ENCODE data around the gene PIWIL4.
"Not testable (repeated sequence)": the region's sequence is repeated elsewhere in the genome, so short reads cannot be mapped to it uniquely, and the experiment has no call there.

The PIWIL4 gene

GRCh38 chr11:94543695-94544645 lies 23.2 kb upstream of the PIWIL4 start, which contains the start of gene FUT4:
FUT4 (plus strand) TSS chr11:94543921; CDS start chr11:94544134, 213 bp downstream.
- peak within 1 kb of the TSS; percentile 97 for H3K4me3 Mint-ChIP-seq
- H3K36me3 Mint-ChIP-seq: peaks cover 19% of the 10 kb centered on the region
- peak; percentile 91 for ATAC-seq
- peak; percentile 67 to 90 for DNase-seq (ENCODE audit: low spot score in 2 of 2)
- peak within 1 kb of the TSS; percentile 99 for H3K27ac Mint-ChIP-seq
- peaks cover 37% of the 10 kb centered on the region for H3K4me1 Mint-ChIP-seq
- H3K9me3 Mint-ChIP-seq: no peaks in the 10 kb centered on the region

- ATAC-seq: peak; percentile 17
- H3K4me1 Mint-ChIP-seq: peaks cover 37% of the 10 kb centered on the region
- H3K9me3 Mint-ChIP-seq: no peaks in the 10 kb centered on the region
- peak overlapping the region; percentile 58 for H3K27ac Mint-ChIP-seq
- peaks cover 19% of the 10 kb centered on the region for H3K36me3 Mint-ChIP-seq
- DNase-seq (ENCODE audit: low spot score in 2 of 2): no peak
- peak overlapping the region; percentile 97 for H3K4me3 Mint-ChIP-seq
Measured at GRCh38 chr11:94544646-94545263, 22.4 kb upstream of the PIWIL4 start.

GRCh38 chr11:94545264-94546161 lies 21.7 kb upstream of the PIWIL4 start:
- Mint-ChIP-seq H3K4me3 (peak overlapping the region; percentile 97), H3K9me3 (no peaks in the 10 kb centered on the region), H3K27ac (peak overlapping the region; percentile 58), H3K4me1 (peaks cover 44% of the 10 kb centered on the region), H3K36me3 (peaks cover 19% of the 10 kb centered on the region)
- DNase-seq (ENCODE audit: low spot score in 2 of 2) (peak in 1 of 2 donors; percentile 9), ATAC-seq (no peak)

GRCh38 chr11:94546162-94546470 lies 21.1 kb upstream of the PIWIL4 start:
- Mint-ChIP-seq H3K4me3 (peak overlapping the region; percentile 97), H3K4me1 (peaks cover 46% of the 10 kb centered on the region), H3K27ac (peak overlapping the region; percentile 58), H3K36me3 (peaks cover 19% of the 10 kb centered on the region), H3K9me3 (no peaks in the 10 kb centered on the region)
- ATAC-seq: no peak
- DNase-seq (ENCODE audit: low spot score in 2 of 2): no peak

- Mint-ChIP-seq H3K36me3 (peaks cover 19% of the 10 kb centered on the region), H3K27ac (no peak overlapping the region), H3K9me3 (no peaks in the 10 kb centered on the region), H3K4me1 (peaks cover 46% of the 10 kb centered on the region), H3K4me3 (peak overlapping the region; percentile 97)
- no peak for DNase-seq (ENCODE audit: low spot score in 2 of 2)
- no peak for ATAC-seq
Measured at GRCh38 chr11:94546886-94547285, 20.3 kb upstream of the PIWIL4 start.

GRCh38 chr11:94549146-94549545 lies 18.0 kb upstream of the PIWIL4 start:
- Mint-ChIP-seq H3K27ac (no peak overlapping the region), H3K4me3 (no peak overlapping the region), H3K36me3 (peaks cover 12% of the 10 kb centered on the region), H3K9me3 (no peaks in the 10 kb centered on the region), H3K4me1 (peaks cover 35% of the 10 kb centered on the region)
- DNase-seq (ENCODE audit: low spot score in 2 of 2) (no peak), ATAC-seq (no peak)

- ATAC-seq: no peak
- Mint-ChIP-seq H3K4me1 (peaks cover 31% of the 10 kb centered on the region), H3K4me3 (no peak overlapping the region), H3K9me3 (no peaks in the 10 kb centered on the region), H3K27ac (no peak overlapping the region), H3K36me3 (peaks cover 8% of the 10 kb centered on the region)
- no peak for DNase-seq (ENCODE audit: low spot score in 2 of 2)
Measured at GRCh38 chr11:94550513-94550912, 16.7 kb upstream of the PIWIL4 start.

GRCh38 chr11:94553938-94554337 lies 13.2 kb upstream of the PIWIL4 start:
- H3K4me3 Mint-ChIP-seq: no peak overlapping the region
- no peaks in the 10 kb centered on the region for H3K9me3 Mint-ChIP-seq
- H3K36me3 Mint-ChIP-seq: no peaks in the 10 kb centered on the region
- no peak overlapping the region for H3K27ac Mint-ChIP-seq
- no peak for ATAC-seq
- peaks cover 9% of the 10 kb centered on the region for H3K4me1 Mint-ChIP-seq
- DNase-seq (ENCODE audit: low spot score in 2 of 2): no peak

- not testable (repeated sequence) for H3K27ac Mint-ChIP-seq; H3K9me3 Mint-ChIP-seq; H3K4me3 Mint-ChIP-seq; H3K4me1 Mint-ChIP-seq; DNase-seq (ENCODE audit: low spot score in 2 of 2); H3K36me3 Mint-ChIP-seq; ATAC-seq
Measured at GRCh38 chr11:94555752-94556329, 11.3 kb upstream of the PIWIL4 start.

- ATAC-seq: no peak
- Mint-ChIP-seq H3K9me3 (no peaks in the 10 kb centered on the region), H3K27ac (no peak overlapping the region)
Measured at GRCh38 chr11:94557421-94557820, 9.7 kb upstream of the PIWIL4 start.

GRCh38 chr11:94557992-94558391 lies 9.2 kb upstream of the PIWIL4 start:
- DNase-seq (ENCODE audit: low spot score in 2 of 2) (no peak), ATAC-seq (no peak)
- H3K4me1 Mint-ChIP-seq: no peaks in the 10 kb centered on the region
- no peaks in the 10 kb centered on the region for H3K9me3 Mint-ChIP-seq
- no peaks in the 10 kb centered on the region for H3K36me3 Mint-ChIP-seq
- H3K27ac Mint-ChIP-seq: no peak overlapping the region
- H3K4me3 Mint-ChIP-seq: no peak overlapping the region

More at GRCh38 chr11:94557421-94557820, 9.7 kb upstream of the PIWIL4 start:
- no peak for DNase-seq (ENCODE audit: low spot score in 2 of 2)
- Mint-ChIP-seq H3K36me3 (no peaks in the 10 kb centered on the region), H3K4me3 (no peak overlapping the region), H3K4me1 (no peaks in the 10 kb centered on the region)

GRCh38 chr11:94558468-94558867 lies 8.7 kb upstream of the PIWIL4 start:
- DNase-seq (ENCODE audit: low spot score in 2 of 2) (no peak), ATAC-seq (no peak)
- H3K36me3 Mint-ChIP-seq: no peaks in the 10 kb centered on the region
- no peak overlapping the region for H3K27ac Mint-ChIP-seq
- no peaks in the 10 kb centered on the region for H3K9me3 Mint-ChIP-seq
- H3K4me3 Mint-ChIP-seq: no peak overlapping the region
- no peaks in the 10 kb centered on the region for H3K4me1 Mint-ChIP-seq

GRCh38 chr11:94558932-94559331 lies 8.2 kb upstream of the PIWIL4 start:
- Mint-ChIP-seq H3K9me3 (no peaks in the 10 kb centered on the region), H3K27ac (no peak overlapping the region), H3K36me3 (no peaks in the 10 kb centered on the region), H3K4me1 (no peaks in the 10 kb centered on the region), H3K4me3 (no peak overlapping the region)
- no peak for ATAC-seq
- no peak for DNase-seq (ENCODE audit: low spot score in 2 of 2)

GRCh38 chr11:94559361-94559760 lies 7.8 kb upstream of the PIWIL4 start:
- no peak overlapping the region for H3K4me3 Mint-ChIP-seq
- no peaks in the 10 kb centered on the region for H3K4me1 Mint-ChIP-seq
- DNase-seq (ENCODE audit: low spot score in 2 of 2) (no peak), ATAC-seq (no peak)
- no peak overlapping the region for H3K27ac Mint-ChIP-seq
- H3K9me3 Mint-ChIP-seq: no peaks in the 10 kb centered on the region
- H3K36me3 Mint-ChIP-seq: no peaks in the 10 kb centered on the region

GRCh38 chr11:94560834-94561233 lies 6.3 kb upstream of the PIWIL4 start:
- Mint-ChIP-seq H3K36me3 (no peaks in the 10 kb centered on the region), H3K4me3 (no peak overlapping the region), H3K27ac (no peak overlapping the region), H3K9me3 (no peaks in the 10 kb centered on the region), H3K4me1 (no peaks in the 10 kb centered on the region)
- no peak for DNase-seq (ENCODE audit: low spot score in 2 of 2)
- no peak for ATAC-seq
